ENCODE data around the gene RTCA.
"Not testable (repeated sequence)": the region's sequence is repeated elsewhere in the genome, so short reads cannot be mapped to it uniquely, and the experiment has no call there.

Gene RTCA

GRCh38 chr1:100296140-100296539 lies 30.1 kb downstream of the RTCA start:
- TF ChIP-seq CTCF (IDR thresholded peaks at IDR 0.05; ENCODE audit: low read length) (no peak), EZH2 (IDR thresholded peaks at IDR 0.05; ENCODE audit: borderline replicate concordance, low read length) (no peak)
- no peaks in the 10 kb centered on the region for H3K9me2 ChIP-seq (ENCODE audit: low read depth, low read length)
- H2AFZ ChIP-seq (ENCODE audit: low read length): no peak overlapping the region
- H3K9me3 ChIP-seq (ENCODE audit: low read length): no peaks in the 10 kb centered on the region
- H3K4me2 ChIP-seq (ENCODE audit: low read length): no peak overlapping the region
- no peaks in the 10 kb centered on the region for H3K27me3 ChIP-seq (ENCODE audit: insufficient read depth, low read length)
- H3F3A ChIP-seq (ENCODE audit: insufficient read depth, low read length): no peaks in the 10 kb centered on the region
- no peaks in the 10 kb centered on the region for H4K20me1 ChIP-seq (ENCODE audit: insufficient read depth, low read length)
- no peaks in the 10 kb centered on the region for H3K79me2 ChIP-seq (ENCODE audit: insufficient read depth, low read length)
- no peaks in the 10 kb centered on the region for H3K4me1 ChIP-seq (ENCODE audit: insufficient read depth, low read length, severe bottlenecking)
- no peak overlapping the region for H3K4me3 ChIP-seq (ENCODE audit: low read depth, low read length, poor library complexity, severe bottlenecking)
- no peak overlapping the region for H3K9ac ChIP-seq (ENCODE audit: low read length)
- H3K27ac ChIP-seq (ENCODE audit: low read depth, low read length, poor library complexity, severe bottlenecking): no peak overlapping the region
- H3K36me3 ChIP-seq (ENCODE audit: insufficient read depth, low read length): peaks cover 27% of the 10 kb centered on the region

GRCh38 chr1:100296997-100297396 lies 31.0 kb downstream of the RTCA start:
- H3K4me3 ChIP-seq (ENCODE audit: low read depth, low read length, poor library complexity, severe bottlenecking); H2AFZ ChIP-seq (ENCODE audit: low read length); H3K27ac ChIP-seq (ENCODE audit: low read depth, low read length, poor library complexity, severe bottlenecking); H3K4me2 ChIP-seq (ENCODE audit: low read length); H3K79me2 ChIP-seq (ENCODE audit: insufficient read depth, low read length); H4K20me1 ChIP-seq (ENCODE audit: insufficient read depth, low read length); H3K9me3 ChIP-seq (ENCODE audit: low read length); H3K9ac ChIP-seq (ENCODE audit: low read length); H3K9me2 ChIP-seq (ENCODE audit: low read depth, low read length); H3K27me3 ChIP-seq (ENCODE audit: insufficient read depth, low read length); H3F3A ChIP-seq (ENCODE audit: insufficient read depth, low read length); H3K4me1 ChIP-seq (ENCODE audit: insufficient read depth, low read length, severe bottlenecking): not testable (repeated sequence)
- peaks cover 18% of the 10 kb centered on the region for H3K36me3 ChIP-seq (ENCODE audit: insufficient read depth, low read length)

DNA sequence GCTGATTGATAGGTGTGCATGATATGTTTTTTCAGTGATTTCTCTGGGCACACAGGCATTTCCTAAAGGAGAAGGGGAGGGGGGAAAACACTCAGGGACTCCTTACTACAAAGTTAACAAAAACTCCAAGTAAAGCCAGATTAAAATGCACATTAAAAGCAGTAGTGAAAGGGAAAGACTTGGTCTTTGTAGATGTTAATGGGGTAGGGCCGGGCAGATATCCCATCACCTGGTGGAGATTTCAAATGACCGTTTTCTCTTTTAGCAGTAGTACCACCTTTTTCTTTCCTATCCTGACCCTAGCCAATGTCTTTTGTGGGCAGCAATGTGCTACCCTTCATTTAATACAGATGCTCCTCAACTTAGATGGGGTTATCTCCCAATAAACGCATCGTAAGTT lies 32.5 kb downstream of the RTCA start:
- Histone ChIP-seq H3K79me2 (ENCODE audit: insufficient read depth, low read length) (no peaks in the 10 kb centered on the region), H3K27me3 (ENCODE audit: insufficient read depth, low read length) (no peaks in the 10 kb centered on the region), H3K27ac (ENCODE audit: low read depth, low read length, poor library complexity, severe bottlenecking) (no peak overlapping the region), H3K9me2 (ENCODE audit: low read depth, low read length) (no peaks in the 10 kb centered on the region), H3K9me3 (ENCODE audit: low read length) (no peaks in the 10 kb centered on the region), H3K36me3 (ENCODE audit: insufficient read depth, low read length) (peaks cover 3% of the 10 kb centered on the region; the same call in 1 of the 2 replicates), H3K4me1 (ENCODE audit: insufficient read depth, low read length, severe bottlenecking) (no peaks in the 10 kb centered on the region), H2AFZ (ENCODE audit: low read length) (no peak overlapping the region), H3K4me2 (ENCODE audit: low read length) (no peak overlapping the region), H3K4me3 (ENCODE audit: low read depth, low read length, poor library complexity, severe bottlenecking) (no peak overlapping the region), H4K20me1 (ENCODE audit: insufficient read depth, low read length) (no peaks in the 10 kb centered on the region), H3F3A (ENCODE audit: insufficient read depth, low read length) (no peaks in the 10 kb centered on the region), H3K9ac (ENCODE audit: low read length) (no peak overlapping the region)
- TF ChIP-seq CTCF (IDR thresholded peaks at IDR 0.05; ENCODE audit: low read length) (no peak), EZH2 (IDR thresholded peaks at IDR 0.05; ENCODE audit: borderline replicate concordance, low read length) (no peak)

DNA sequence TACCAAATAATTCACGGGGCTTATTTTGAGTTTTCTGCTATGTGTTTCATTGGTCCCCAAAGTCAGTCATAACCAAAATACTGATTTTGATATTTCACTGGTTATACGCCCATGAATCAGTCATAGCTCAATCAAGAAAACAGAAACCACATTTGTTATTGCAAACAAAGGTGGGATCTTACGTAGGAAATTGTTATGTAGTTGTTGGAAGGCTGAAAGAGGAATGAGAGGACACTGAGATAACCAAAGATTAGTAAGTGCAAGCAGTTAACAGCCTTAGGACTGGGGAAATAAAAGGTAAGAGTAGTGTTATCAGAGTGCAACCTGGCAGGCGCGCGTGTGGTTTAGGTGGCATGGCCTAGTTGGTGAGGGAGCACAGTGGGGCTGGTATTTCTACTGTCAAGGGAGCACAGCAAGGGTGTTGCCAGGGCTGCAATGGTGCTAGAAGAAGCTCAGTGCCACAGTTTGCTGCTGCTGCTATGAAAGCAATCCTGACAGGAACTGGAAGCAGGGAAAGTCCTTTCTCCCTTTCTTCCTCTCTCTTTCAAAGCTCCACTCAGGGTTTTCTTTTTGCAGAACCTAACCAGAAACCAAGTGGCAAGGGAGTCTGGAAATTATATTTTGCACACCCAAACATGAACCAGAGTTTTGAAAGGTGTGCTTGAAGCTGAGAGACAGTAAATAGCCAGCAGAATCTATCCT lies 33.7 kb downstream of the RTCA start:
- no peaks in the 10 kb centered on the region for H3F3A ChIP-seq (ENCODE audit: insufficient read depth, low read length)
- H3K79me2 ChIP-seq (ENCODE audit: insufficient read depth, low read length): no peaks in the 10 kb centered on the region
- no peaks in the 10 kb centered on the region for H3K9me2 ChIP-seq (ENCODE audit: low read depth, low read length)
- H3K4me2 ChIP-seq (ENCODE audit: low read length): no peak overlapping the region
- no peaks in the 10 kb centered on the region for H3K27me3 ChIP-seq (ENCODE audit: insufficient read depth, low read length)
- no peak for TF ChIP-seq CTCF (IDR thresholded peaks at IDR 0.05; ENCODE audit: low read length)
- TF ChIP-seq EZH2 (IDR thresholded peaks at IDR 0.05; ENCODE audit: borderline replicate concordance, low read length): no peak
- H2AFZ ChIP-seq (ENCODE audit: low read length): no peak overlapping the region
- no peaks in the 10 kb centered on the region for H3K9me3 ChIP-seq (ENCODE audit: low read length)
- no peaks in the 10 kb centered on the region for H3K4me1 ChIP-seq (ENCODE audit: insufficient read depth, low read length, severe bottlenecking)
- H3K4me3 ChIP-seq (ENCODE audit: low read depth, low read length, poor library complexity, severe bottlenecking): no peak overlapping the region
- no peaks in the 10 kb centered on the region for H4K20me1 ChIP-seq (ENCODE audit: insufficient read depth, low read length)
- H3K27ac ChIP-seq (ENCODE audit: low read depth, low read length, poor library complexity, severe bottlenecking): no peak overlapping the region
- H3K9ac ChIP-seq (ENCODE audit: low read length): no peak overlapping the region
- no peaks in the 10 kb centered on the region; the same call in 1 of the 2 replicates for H3K36me3 ChIP-seq (ENCODE audit: insufficient read depth, low read length)
